ENCODE data around the gene SCAF1. TPM values are rescaled to one million over a fixed set of nuclear protein-coding genes. Genes with fewer than 3 reads are reported as not detected.

The SCAF1 gene
- total RNA-seq, 2 donors from 2014 or later: 84.8 to 94.5 TPM

DNA sequence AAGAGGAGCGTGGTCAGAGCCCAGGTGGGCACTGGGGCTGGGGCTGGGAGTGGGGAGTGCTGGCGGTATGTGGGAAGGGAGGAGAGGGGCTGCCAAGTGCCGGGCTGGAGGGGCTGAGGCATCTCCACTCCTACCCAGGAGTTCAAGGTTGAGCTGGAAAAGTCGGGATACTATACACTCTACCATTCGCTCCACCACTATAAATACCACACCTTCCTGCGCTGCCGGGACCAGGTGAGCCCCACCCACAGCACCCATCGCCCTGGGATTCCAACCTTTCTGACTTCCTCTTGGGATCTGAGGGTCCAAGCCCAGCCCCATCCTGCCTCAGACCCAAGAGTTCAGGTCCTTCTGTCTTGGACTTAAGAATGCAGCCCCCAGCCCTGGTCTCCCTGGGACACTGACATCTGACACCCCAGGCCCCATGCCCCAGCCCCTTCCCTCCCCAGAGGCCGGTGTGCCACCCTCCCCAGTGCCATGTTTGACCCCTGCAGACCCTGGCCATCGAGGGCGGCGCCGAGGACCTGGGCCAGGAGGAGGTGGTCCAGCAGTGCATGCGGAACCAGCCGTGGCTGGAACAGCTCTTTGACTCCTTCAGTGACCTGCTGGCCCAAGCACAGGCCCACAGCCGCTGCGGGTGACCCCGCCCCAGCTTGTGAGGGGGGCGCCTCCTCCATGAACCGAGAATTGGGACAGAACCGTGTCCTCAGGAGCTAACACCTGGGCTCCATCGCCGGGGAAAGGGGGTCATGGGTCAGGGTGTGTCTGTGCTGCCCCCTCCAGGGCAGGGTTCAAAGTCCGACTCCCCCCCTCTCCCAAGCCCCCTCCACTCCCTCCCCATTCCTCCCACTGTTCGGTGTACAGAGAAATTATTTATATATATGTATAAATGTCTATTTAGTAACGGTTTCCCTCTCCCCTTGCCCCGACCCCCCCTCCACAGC is 16.8 kb upstream of the SCAF1 start:
- Histone ChIP-seq H3K4me3 (ENCODE audit: low read length) (no peak overlapping the region), H3K9me3 (ENCODE audit: control insufficient read depth, low read length) (no peaks in the 10 kb centered on the region), H3K27me3 (ENCODE audit: control insufficient read depth, insufficient read depth, low read length, poor library complexity, severe bottlenecking) (no peaks in the 10 kb centered on the region), H3K9ac (ENCODE audit: extremely low read depth, low read length, poor library complexity, severe bottlenecking) (no peak overlapping the region), H3K4me1 (ENCODE audit: control insufficient read depth, insufficient read depth, low read length) (no peaks in the 10 kb centered on the region), H3K27ac (ENCODE audit: low read depth, low read length) (no peak overlapping the region), H3K36me3 (ENCODE audit: control insufficient read depth, insufficient read depth, low read length) (peaks cover 62% of the 10 kb centered on the region)
- H3K27me3 Mint-ChIP-seq (ENCODE audit: insufficient read depth): no peaks in the 10 kb centered on the region
- DNase-seq: no peak
- peaks cover 60% of the 10 kb centered on the region for H3K36me3 Mint-ChIP-seq (ENCODE audit: low read depth)
- no peak overlapping the region for H3K27ac Mint-ChIP-seq
- no peaks in the 10 kb centered on the region for H3K9me3 Mint-ChIP-seq
- 93 to 100% methylated on average over 7 to 22 of the region's 27 CpGs for WGBS, 2 experiments (ENCODE audit: insufficient coverage in 1 of 2, insufficient read length in 1 of 2)
- TF ChIP-seq, protein P1, sequence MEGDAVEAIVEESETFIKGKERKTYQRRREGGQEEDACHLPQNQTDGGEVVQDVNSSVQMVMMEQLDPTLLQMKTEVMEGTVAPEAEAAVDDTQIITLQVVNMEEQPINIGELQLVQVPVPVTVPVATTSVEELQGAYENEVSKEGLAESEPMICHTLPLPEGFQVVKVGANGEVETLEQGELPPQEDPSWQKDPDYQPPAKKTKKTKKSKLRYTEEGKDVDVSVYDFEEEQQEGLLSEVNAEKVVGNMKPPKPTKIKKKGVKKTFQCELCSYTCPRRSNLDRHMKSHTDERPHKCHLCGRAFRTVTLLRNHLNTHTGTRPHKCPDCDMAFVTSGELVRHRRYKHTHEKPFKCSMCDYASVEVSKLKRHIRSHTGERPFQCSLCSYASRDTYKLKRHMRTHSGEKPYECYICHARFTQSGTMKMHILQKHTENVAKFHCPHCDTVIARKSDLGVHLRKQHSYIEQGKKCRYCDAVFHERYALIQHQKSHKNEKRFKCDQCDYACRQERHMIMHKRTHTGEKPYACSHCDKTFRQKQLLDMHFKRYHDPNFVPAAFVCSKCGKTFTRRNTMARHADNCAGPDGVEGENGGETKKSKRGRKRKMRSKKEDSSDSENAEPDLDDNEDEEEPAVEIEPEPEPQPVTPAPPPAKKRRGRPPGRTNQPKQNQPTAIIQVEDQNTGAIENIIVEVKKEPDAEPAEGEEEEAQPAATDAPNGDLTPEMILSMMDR (conservative IDR thresholded peaks at IDR 0.05): no peak
- H3K4me1 Mint-ChIP-seq: no peaks in the 10 kb centered on the region
- H3K4me3 Mint-ChIP-seq: no peak overlapping the region

DNA sequence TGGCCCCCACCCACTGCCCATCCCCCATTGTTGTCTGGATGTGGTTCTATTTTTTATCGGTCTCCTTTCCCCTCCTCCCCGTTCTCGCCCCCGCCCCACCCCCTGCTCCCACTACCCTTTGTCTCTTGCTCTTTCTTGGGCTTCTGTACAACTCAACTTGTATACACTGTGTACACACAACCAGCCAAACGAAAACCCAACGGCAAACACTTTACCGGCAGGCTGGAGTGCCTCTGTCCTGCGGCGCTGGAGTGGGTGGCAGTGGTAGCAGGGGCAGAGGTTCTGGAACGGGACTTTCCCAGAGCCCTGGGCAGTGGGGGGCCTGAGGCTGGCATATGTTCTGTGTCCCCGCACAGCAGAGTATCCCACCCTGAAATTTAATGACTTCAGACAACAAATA is 15.8 kb upstream of the SCAF1 start:
- Histone ChIP-seq H3K36me3 (ENCODE audit: control insufficient read depth, insufficient read depth, low read length) (peaks cover 59% of the 10 kb centered on the region), H3K4me1 (ENCODE audit: control insufficient read depth, insufficient read depth, low read length) (no peaks in the 10 kb centered on the region), H3K27me3 (ENCODE audit: control insufficient read depth, insufficient read depth, low read length, poor library complexity, severe bottlenecking) (no peaks in the 10 kb centered on the region), H3K9ac (ENCODE audit: extremely low read depth, low read length, poor library complexity, severe bottlenecking) (no peak overlapping the region), H3K4me3 (ENCODE audit: low read length) (no peak overlapping the region), H3K27ac (ENCODE audit: low read depth, low read length) (no peak overlapping the region), H3K9me3 (ENCODE audit: control insufficient read depth, low read length) (no peaks in the 10 kb centered on the region)
- TF ChIP-seq, protein P1 (conservative IDR thresholded peaks at IDR 0.05): no peak
- no peaks in the 10 kb centered on the region for H3K4me1 Mint-ChIP-seq
- WGBS, 2 experiments (ENCODE audit: insufficient coverage in 1 of 2, insufficient read length in 1 of 2): 98 to 100% methylated on average over 5 to 7 of the region's 11 CpGs
- H3K4me3 Mint-ChIP-seq: no peak overlapping the region
- H3K9me3 Mint-ChIP-seq: no peaks in the 10 kb centered on the region
- no peak for DNase-seq
- H3K36me3 Mint-ChIP-seq (ENCODE audit: low read depth): peaks cover 57% of the 10 kb centered on the region
- H3K27ac Mint-ChIP-seq: no peak overlapping the region
- H3K27me3 Mint-ChIP-seq (ENCODE audit: insufficient read depth): no peaks in the 10 kb centered on the region

DNA sequence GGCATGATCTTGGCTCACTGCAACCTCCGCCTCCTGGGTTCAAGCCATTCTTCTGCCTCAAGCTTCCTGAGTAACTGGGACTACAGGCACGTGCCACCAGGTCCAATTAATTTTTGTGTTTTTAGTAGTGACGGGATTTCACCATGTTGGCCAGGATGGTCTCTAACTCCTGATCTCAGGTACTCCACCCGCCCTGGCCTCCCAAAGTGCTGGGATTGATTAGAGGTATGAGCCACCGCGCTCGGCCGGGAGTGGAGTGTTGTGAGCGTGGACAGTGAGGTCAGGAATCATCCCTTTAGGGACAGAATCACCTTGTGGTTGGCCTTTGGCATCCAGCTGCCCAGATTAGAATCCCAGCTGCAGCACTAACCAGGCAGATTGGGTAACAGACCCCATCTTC is 12.3 kb upstream of the SCAF1 start:
- H3K36me3 Mint-ChIP-seq (ENCODE audit: low read depth): peaks cover 34% of the 10 kb centered on the region
- H3K4me1 Mint-ChIP-seq: no peaks in the 10 kb centered on the region
- no peak overlapping the region for H3K27ac Mint-ChIP-seq
- H3K9ac ChIP-seq (ENCODE audit: extremely low read depth, low read length, poor library complexity, severe bottlenecking): no peak overlapping the region
- H3K9me3 Mint-ChIP-seq: no peaks in the 10 kb centered on the region
- H3K27me3 ChIP-seq (ENCODE audit: control insufficient read depth, insufficient read depth, low read length, poor library complexity, severe bottlenecking): no peaks in the 10 kb centered on the region
- WGBS, 2 experiments (ENCODE audit: insufficient coverage in 1 of 2, insufficient read length in 1 of 2): 81 to 95% methylated on average over 8 to 9 of the region's 9 CpGs
- no peaks in the 10 kb centered on the region for H3K27me3 Mint-ChIP-seq (ENCODE audit: insufficient read depth)
- no peak overlapping the region for H3K4me3 Mint-ChIP-seq
- peaks cover 36% of the 10 kb centered on the region for H3K36me3 ChIP-seq (ENCODE audit: control insufficient read depth, insufficient read depth, low read length)
- H3K4me3 ChIP-seq (ENCODE audit: low read length): no peak overlapping the region
- no peak overlapping the region for H3K27ac ChIP-seq (ENCODE audit: low read depth, low read length)
- no peaks in the 10 kb centered on the region for H3K4me1 ChIP-seq (ENCODE audit: control insufficient read depth, insufficient read depth, low read length)
- TF ChIP-seq, protein P1 (conservative IDR thresholded peaks at IDR 0.05): no peak
- H3K9me3 ChIP-seq (ENCODE audit: control insufficient read depth, low read length): no peaks in the 10 kb centered on the region
- no peak for DNase-seq

All from endodermal cell (in vitro differentiated cells).